Stimulated activated CD8-positive, alpha-beta memory T cell treated with anti-CD3 and anti-CD28 coated beads, Interleukin-7, amount 100 ng/mL, for 24 hours (primary cell): ENCODE results near the gene PRKD3.

Experiments
- DNase-seq: peaks from one replicate; pipeline ENCODE4 v3.0.0-alpha.2; 2020; ENCODE audit warnings: low read depth

Gene PRKD3

GRCh38 chr2:37343537-37344434 lies 19.2 kb upstream of the PRKD3 start:
- no peak for DNase-seq

DNA sequence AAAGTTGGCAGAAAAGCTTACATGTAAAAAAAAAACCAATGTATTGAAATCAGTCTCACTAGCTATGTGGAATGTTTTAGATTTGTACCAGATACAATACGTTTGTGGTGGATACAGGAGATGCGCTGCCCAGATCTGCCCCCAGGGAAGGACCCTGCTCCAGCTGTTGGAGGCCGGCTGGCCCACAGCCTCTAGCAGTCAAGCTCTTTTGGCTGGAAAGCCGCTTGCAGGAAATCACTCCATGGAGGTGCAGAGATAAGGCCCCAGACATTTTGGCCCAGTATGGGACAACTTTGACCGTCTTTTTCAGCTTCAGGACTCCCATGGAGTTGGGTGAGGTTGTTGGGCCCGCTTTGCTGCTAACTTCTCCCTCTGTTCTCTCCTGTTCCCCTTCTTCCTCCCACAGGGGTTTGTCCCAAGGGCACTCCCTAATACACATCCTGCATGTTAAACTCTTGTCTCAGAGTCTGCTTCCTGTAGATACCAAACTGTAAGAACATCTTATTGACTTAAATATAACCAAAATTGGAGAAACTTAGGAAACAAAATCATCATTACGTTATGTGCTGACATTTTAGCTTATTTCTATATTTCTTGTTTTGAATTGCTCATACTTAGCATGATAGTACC lies 18.1 kb upstream of the PRKD3 start:
- DNase-seq, result no peak

DNA sequence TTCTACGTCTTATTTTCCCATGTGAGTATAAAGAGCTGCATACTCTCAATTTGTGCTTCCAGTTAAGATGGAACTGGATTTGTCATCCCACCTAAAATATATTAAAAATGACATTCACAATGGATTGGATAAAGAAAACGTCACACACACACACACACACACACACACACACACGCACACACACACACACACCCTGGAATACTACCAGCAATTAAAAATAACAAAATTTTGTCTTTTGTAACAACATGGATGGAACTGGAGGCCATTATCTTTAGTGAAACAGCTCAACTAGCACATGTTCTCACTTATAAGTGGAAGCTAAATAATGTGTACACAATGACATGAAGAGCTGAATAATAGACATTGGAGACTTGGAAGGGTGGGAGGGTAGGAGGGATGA lies 16.0 kb upstream of the PRKD3 start:
- no peak for DNase-seq

- DNase-seq, result no peak
Observed at GRCh38 chr2:37338933-37339332, 14.3 kb upstream of the PRKD3 start.

- no peak for DNase-seq
Observed at GRCh38 chr2:37337620-37338280, 13.1 kb upstream of the PRKD3 start.

DNA sequence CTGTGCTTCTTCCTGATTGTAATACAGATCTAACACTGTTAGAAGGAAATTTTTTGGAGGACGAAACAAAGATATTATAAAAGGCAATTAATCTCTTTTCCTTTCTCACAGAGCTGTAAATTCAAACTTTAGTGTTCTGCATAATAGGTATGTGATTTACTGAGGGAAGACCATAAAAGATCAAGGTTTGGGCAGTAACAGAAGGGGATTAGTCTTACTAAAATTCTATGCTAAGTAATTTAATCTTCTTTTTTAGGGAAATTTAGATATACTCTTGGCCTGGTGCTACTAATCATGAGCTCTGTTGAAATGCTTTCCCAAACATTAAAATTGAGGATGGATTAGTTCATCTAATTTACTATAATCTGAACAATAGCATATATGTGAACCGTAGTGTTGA lies 11.0 kb upstream of the PRKD3 start:
- DNase-seq, result no peak

DNA sequence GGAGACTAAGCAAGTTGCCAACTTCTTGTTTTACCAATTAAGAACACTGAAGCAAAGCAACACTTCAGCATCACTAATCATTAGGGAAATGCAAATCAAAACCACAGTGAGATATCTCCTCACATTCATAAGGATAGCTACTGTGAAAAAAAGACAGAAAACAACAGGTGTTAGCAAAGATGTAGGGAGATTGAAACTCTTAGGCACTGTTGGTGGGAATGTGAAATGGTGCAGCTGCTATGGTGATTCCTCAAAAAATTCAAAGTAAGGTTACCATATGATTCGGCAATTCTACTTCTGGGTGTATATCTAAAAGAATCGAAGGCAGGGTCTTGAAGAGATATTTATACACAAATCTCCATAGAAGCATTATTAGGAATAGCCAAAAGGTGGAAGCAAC lies 8.6 kb upstream of the PRKD3 start:
- no peak for DNase-seq

GRCh38 chr2:37332560-37332959 lies 7.9 kb upstream of the PRKD3 start:
- DNase-seq, result no peak

DNA sequence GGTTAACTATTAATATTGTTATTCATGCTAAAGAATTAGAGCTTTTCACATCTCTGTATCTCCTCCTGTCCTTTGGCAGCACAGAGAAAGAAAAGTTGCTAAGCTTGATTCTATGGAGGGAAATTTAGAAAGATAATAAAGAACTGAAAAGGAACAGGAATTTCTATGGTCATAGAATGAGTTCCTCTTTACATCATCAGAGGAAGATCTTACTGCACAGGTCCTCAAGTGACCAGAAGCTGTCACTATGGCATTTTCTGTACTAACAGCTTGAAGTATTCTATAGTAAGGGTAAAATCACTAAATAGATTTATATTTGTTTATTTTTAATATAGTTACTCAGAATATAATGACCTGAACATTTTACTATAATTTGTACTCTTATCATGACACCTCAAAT lies 6.0 kb upstream of the PRKD3 start:
- no peak for DNase-seq

DNA sequence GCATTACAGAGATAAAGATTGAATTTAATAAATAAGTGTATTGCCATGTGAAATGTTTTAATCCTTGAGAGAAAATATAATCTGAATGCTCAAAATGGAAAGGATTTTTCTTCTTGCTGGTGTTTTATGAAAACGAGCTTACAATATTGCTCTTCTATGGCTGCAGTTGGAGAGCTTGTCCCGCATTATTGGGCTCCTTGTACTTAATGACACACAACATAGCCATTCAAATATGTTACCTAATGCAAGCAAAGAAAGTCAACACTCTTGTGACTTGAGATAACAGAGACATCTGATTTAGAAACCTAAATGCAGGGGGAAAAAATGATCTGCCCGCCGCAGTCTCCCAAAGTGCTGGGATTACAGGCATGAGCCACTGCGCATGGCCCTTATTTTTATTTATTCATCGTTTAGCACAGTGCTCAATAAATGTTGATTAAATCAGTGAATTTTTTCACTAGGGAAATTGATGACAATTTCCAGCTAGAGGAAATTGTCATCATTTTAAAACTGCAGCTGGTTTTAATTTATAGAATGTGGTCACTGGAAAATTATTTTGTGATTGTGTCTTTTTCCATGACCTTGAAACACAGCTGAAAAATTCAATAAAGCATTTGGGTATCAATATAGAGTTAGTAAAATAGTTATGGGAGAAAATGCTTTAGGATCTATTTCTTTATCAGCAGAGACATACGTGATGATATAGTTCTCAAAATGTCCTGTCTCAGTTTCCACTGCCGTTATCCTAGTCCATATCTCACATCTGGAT lies 2.4 kb upstream of the PRKD3 start:
- no peak for DNase-seq

GRCh38 chr2:37326285-37326684 lies 1.7 kb upstream of the PRKD3 start:
- DNase-seq, result no peak

DNA sequence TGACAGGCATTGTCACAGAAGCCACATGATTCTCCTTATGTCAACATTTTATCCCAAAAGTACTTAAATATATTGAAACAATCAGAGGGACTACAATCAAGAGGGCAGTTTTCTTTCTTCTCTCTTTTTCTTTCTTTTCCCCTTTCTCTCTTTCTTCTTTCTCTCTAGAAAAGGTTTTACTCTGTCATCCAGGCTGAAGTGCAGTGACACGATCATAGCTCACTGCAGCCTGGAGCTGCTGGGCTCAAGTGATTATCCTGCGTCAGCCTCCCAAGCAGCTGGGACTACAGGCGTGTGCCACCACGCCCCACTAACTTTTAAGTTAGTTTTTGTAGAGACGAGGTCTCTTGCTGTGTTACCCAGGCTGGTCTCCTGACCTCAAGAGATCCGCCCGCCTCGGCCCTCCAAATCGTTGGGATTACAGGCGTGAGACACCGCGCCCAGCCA lies 1.0 kb upstream of the PRKD3 start:
- no peak for DNase-seq

GRCh38 chr2:37324536-37324785 lies 172 bp downstream of the PRKD3 start:
- DNase-seq, result peak; percentile 35

- DNase-seq, result no peak
Observed at GRCh38 chr2:37323781-37324535, 675 bp downstream of the PRKD3 start.

DNA sequence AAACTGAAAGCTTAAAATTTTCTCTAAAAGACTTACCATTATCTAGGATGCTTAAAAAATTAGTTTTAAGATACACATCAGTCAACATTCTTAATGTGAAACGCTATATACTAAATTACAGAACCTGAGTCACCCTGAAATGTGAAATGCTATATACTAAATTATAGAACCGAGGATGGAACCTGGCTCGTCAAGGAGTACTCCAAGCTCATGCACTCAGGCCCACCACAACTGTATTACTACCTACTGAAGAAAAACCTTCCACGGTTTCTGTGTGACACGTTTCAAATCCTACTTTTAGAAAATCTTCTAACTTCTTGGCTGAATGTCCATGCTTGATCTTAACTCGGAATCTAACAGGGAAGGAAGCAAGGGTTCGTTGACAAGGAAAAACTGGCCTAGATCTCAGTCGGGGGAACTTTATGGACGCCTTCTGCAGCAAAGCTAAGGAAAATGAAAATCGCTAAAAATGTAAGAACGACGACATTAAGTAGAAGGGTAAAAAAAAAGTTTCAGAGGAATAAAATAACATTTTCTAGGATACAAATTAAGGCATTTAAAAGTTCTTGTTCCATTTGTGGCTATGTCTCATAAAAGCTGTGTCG lies 1.4 kb downstream of the PRKD3 start:
- no peak for DNase-seq

DNA sequence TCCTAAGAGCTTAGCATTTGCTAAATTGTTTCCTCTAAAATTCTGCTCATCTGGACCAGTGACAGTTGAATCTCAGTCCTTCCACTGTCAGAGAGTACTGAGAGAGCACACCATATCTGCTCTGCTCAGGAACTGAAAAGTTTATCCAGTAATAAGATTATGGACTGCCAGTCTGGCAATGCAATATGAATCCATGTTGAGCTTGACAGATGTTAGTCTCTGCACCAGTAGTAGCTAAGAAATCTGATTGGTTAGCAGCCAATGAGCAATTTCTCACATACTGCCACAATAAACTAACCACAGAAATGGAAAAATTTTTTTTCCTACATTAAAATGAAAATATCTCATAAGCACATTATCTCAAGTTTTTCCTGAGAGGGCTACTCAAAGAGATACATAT lies 2.3 kb downstream of the PRKD3 start:
- no peak for DNase-seq

GRCh38 chr2:37321029-37321682 lies 3.5 kb downstream of the PRKD3 start:
- DNase-seq, result no peak

DNA sequence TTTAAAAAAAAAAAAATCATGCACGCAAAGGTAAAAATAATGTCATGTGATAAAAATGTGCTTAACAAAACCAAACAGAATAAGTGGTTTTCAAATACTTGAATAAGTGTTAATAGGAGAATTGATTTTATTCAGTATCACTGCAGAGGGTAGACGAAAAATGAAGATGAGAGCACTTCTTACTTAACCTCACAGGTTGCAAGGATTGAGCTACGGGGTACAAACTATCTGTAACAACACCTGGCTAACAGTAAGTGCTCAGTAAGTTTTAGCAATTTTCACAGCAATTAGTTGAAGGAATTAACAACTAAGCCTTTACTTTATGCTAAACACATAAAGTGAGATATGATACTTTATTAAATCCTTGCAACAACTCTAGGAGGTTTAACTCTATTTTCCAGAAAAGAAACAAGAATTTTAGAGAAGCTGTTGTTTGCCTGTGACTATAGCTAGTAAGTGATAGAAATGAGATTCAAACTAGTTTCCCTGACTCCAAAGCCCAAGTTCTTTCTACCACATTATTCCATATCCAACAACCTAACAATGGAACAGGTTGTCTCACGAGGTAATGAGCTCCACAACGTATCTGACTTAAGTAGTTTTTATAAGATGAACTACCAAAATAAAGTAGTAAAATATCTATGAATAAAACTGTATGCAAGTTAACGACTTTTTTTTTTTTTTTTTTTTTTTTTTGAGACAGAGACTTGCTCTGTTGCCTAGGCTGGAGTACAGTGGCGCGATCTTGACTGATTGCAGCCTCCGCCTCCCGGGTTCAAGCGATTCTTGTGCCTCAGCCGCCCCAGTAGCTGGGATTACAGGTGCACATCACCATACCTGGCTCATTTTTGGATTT lies 4.7 kb downstream of the PRKD3 start:
- DNase-seq, result no peak

DNA sequence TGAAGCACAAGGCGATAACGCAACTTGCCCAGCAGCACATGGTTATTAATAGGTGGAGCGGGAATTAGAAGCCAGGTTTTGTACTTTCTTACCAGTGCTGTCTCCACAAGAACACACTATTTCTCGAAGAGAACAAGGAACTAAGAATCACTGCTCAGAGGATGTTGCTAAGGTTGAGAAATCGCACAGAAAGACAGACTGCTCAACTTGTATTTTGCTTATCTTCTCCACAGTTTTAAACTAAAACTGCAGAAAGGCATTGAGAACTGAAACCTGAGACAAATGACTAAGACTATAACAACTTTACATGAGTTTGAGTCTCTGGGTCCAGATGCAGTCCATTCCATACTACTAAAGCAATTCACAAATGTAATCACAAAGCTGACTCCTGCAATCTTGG lies 6.2 kb downstream of the PRKD3 start:
- DNase-seq, result no peak

DNA sequence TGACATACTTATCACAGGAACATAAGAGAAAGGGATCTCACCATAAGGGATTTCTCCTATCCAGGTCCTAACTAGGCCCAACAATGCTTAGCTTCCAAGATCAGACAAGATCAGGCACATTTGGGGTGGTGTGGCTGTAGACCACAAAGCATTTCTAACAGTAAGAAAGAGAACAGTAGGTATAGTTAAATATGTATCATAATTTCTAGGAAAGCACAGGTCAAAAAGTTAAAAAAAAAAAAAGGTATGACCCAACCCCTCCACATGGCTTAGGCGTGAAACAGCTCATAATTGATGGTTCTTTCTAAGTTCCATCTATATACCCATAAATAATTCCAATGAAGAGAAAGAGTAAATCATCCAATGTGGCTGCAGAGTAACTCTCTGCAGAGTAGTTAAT lies 6.9 kb downstream of the PRKD3 start:
- DNase-seq, result no peak
